Adrenal gland (tissue), 5 donors: ENCODE measurements around the gene CACNG1.

Experiments used
- POLR2A ChIP-seq, 2 donors: fragments of 450-650 bp; IDR thresholded peaks; one replicate each; pipeline ENCODE4 v1.6.1; 2017; ENCODE audit warnings: antibody characterized with exemption in 2 of 2, mild to moderate bottlenecking in 2 of 2, moderate library complexity in 1 of 2
- TF ChIP-seq, protein P1 (sequence below), 6 experiments: fragments of 450-650 bp in 4 of 6; fragments of 200-600 bp in 2 of 6; sonication (generic) in 1 of 6; IDR thresholded peaks; 1 replicate in 5 of 6; 2 replicates in 1 of 6; pipeline versions ENCODE4 v1.5.1 to v1.8.0; 2016 to 2021; ENCODE audit warnings: antibody characterized with exemption in 6 of 6, mild to moderate bottlenecking in 2 of 6, moderate library complexity in 1 of 6
- donor health status: DM: no; HTN: no; CAD: no.

DNA sequence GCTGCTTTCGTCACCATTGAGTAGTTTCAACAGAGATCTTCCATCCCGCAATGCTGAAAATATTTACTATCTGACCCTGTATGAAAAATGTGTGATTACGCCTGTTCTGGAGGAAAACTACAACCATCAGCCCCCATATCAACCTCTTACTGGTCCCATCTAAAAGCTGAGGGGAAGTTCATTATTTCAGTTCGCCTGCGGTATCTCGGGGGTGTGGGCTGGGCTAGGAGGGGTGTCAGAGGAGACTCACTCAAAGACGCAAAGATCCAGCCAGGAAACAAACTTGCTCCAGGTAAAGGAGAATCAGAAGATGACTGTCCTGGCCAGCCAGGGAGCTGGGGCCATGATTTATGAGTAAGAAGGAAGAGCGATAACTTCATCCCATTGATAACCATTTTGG lies 13.7 kb downstream of the CACNG1 start:
- no peak for TF ChIP-seq POLR2A (IDR thresholded peaks at IDR 0.05)
- TF ChIP-seq, protein P1, sequence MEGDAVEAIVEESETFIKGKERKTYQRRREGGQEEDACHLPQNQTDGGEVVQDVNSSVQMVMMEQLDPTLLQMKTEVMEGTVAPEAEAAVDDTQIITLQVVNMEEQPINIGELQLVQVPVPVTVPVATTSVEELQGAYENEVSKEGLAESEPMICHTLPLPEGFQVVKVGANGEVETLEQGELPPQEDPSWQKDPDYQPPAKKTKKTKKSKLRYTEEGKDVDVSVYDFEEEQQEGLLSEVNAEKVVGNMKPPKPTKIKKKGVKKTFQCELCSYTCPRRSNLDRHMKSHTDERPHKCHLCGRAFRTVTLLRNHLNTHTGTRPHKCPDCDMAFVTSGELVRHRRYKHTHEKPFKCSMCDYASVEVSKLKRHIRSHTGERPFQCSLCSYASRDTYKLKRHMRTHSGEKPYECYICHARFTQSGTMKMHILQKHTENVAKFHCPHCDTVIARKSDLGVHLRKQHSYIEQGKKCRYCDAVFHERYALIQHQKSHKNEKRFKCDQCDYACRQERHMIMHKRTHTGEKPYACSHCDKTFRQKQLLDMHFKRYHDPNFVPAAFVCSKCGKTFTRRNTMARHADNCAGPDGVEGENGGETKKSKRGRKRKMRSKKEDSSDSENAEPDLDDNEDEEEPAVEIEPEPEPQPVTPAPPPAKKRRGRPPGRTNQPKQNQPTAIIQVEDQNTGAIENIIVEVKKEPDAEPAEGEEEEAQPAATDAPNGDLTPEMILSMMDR (IDR thresholded peaks at IDR 0.05), result no peak
